ENCODE measurements around the gene NTSR1.

GRCh38 chr20:62738025-62738881, 29.6 kb downstream of the NTSR1 start:
- TF ChIP-seq, protein P1, sequence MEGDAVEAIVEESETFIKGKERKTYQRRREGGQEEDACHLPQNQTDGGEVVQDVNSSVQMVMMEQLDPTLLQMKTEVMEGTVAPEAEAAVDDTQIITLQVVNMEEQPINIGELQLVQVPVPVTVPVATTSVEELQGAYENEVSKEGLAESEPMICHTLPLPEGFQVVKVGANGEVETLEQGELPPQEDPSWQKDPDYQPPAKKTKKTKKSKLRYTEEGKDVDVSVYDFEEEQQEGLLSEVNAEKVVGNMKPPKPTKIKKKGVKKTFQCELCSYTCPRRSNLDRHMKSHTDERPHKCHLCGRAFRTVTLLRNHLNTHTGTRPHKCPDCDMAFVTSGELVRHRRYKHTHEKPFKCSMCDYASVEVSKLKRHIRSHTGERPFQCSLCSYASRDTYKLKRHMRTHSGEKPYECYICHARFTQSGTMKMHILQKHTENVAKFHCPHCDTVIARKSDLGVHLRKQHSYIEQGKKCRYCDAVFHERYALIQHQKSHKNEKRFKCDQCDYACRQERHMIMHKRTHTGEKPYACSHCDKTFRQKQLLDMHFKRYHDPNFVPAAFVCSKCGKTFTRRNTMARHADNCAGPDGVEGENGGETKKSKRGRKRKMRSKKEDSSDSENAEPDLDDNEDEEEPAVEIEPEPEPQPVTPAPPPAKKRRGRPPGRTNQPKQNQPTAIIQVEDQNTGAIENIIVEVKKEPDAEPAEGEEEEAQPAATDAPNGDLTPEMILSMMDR (IDR thresholded peaks at IDR 0.05; ENCODE audit: low read depth, low read length, missing input control), result no peak
- TF ChIP-seq, protein P2, sequence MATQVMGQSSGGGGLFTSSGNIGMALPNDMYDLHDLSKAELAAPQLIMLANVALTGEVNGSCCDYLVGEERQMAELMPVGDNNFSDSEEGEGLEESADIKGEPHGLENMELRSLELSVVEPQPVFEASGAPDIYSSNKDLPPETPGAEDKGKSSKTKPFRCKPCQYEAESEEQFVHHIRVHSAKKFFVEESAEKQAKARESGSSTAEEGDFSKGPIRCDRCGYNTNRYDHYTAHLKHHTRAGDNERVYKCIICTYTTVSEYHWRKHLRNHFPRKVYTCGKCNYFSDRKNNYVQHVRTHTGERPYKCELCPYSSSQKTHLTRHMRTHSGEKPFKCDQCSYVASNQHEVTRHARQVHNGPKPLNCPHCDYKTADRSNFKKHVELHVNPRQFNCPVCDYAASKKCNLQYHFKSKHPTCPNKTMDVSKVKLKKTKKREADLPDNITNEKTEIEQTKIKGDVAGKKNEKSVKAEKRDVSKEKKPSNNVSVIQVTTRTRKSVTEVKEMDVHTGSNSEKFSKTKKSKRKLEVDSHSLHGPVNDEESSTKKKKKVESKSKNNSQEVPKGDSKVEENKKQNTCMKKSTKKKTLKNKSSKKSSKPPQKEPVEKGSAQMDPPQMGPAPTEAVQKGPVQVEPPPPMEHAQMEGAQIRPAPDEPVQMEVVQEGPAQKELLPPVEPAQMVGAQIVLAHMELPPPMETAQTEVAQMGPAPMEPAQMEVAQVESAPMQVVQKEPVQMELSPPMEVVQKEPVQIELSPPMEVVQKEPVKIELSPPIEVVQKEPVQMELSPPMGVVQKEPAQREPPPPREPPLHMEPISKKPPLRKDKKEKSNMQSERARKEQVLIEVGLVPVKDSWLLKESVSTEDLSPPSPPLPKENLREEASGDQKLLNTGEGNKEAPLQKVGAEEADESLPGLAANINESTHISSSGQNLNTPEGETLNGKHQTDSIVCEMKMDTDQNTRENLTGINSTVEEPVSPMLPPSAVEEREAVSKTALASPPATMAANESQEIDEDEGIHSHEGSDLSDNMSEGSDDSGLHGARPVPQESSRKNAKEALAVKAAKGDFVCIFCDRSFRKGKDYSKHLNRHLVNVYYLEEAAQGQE (IDR thresholded peaks at IDR 0.05), result no peak
- TF ChIP-seq SP1 (IDR thresholded peaks at IDR 0.05), result no peak
- no peak for TF ChIP-seq GABPA (IDR thresholded peaks at IDR 0.05 in 1 of 2, conservative IDR thresholded peaks at IDR 0.05 in 1 of 2)
- TF ChIP-seq MAX (IDR thresholded peaks at IDR 0.05), result no peak
- TF ChIP-seq YY1 (IDR thresholded peaks at IDR 0.05), result no peak
- no peak for TF ChIP-seq EGR1 (IDR thresholded peaks at IDR 0.05; ENCODE audit: low read depth in 2 of 2)
- no peak for TF ChIP-seq HNF4A (conservative IDR thresholded peaks at IDR 0.05)
- no peak for TF ChIP-seq ZBTB33 (IDR thresholded peaks at IDR 0.05)
- TF ChIP-seq RAD21 (IDR thresholded peaks at IDR 0.05), result no peak
- TF ChIP-seq TAF1 (conservative IDR thresholded peaks at IDR 0.05), result no peak
- TF ChIP-seq RXRA (IDR thresholded peaks at IDR 0.05), result no peak
